Stomach smooth muscle (tissue), 2 donors: Measurements from ENCODE around the gene NUP58.
A peak's percentile ranks its signal among the peaks of the same experiment; 100 is the strongest.

Experiments
- H3K27ac ChIP-seq: one replicate; pipeline ENCODE4 v1.7.0; 2013; ENCODE audit warnings: mild to moderate bottlenecking, low read length, inconsistent platforms
- H3K27me3 ChIP-seq, 2 donors: one replicate each; pipeline ENCODE4 v1.7.0; 2013; ENCODE audit warnings: low read length in 2 of 2; ENCODE audit not compliant: insufficient read depth in 2 of 2, control insufficient read depth in 1 of 2
- H3K36me3 ChIP-seq, 2 donors: one replicate each; pipeline ENCODE4 v1.7.0; 2013; ENCODE audit warnings: low read length in 2 of 2; ENCODE audit not compliant: control insufficient read depth in 2 of 2, insufficient read depth in 2 of 2
- H3K4me1 ChIP-seq: one replicate; pipeline ENCODE4 v1.7.0; 2013; ENCODE audit warnings: low read length; ENCODE audit not compliant: control insufficient read depth, insufficient read depth
- H3K4me3 ChIP-seq, 2 donors: one replicate each; pipeline ENCODE4 v1.7.0; 2013; ENCODE audit warnings: low read length in 2 of 2
- H3K9ac ChIP-seq, 2 donors: one replicate each; pipeline ENCODE4 v1.7.0; 2013; ENCODE audit warnings: low read length in 2 of 2, mild to moderate bottlenecking in 1 of 2
- H3K9me3 ChIP-seq, 2 donors: one replicate each; pipeline ENCODE4 v1.7.0; 2013; ENCODE audit warnings: low read length in 2 of 2; ENCODE audit not compliant: control insufficient read depth in 2 of 2
- donor health status: healthy.
- donor health status: Pancreatic carcinoma.

Gene NUP58

DNA sequence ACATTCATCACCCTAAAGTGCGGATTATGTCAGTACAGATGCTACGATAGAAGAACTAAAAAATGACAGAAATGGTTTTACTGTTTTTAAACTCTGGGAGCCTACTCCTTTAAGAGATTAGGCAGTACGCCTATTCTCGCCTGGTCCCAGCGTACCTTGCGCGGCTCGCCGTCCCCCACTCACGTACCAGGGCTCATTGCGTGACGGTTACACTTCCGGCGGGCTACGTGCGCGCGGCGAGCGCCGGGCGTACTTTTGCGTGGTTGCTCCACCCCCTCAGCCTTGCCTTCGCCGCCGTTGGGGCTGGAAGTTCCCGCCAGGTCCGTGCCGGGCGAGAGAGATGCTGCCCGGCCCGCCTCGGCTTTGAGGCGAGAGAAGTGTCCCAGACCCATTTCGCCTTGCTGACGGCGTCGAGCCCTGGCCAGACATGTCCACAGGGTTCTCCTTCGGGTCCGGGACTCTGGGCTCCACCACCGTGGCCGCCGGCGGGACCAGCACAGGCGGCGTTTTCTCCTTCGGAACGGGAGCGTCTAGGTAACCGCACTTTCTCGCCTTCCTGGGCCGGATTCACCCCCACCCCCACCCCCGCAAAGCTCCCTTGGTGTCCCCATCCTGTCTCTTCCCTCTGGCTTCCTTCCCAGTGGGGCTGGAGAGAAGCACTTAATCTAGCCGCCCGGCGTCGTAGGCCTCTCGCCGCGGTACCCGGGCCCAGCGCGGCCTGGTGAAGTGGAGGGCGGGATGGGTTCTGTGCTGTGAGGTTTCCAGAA lies at the start of gene NUP58:
TSS of gene NUP58 (plus strand) at position 279 of the 767 bp plus-strand sequence. CDS start at position 428, 149 bp downstream.
- Histone ChIP-seq H3K4me1 (peaks cover 4% of the 10 kb centered on the region), H3K27me3 (no peaks in the 10 kb centered on the region), H3K4me3 (peak within 1 kb of the TSS; percentile 89 to 94), H3K9me3 (no peaks in the 10 kb centered on the region), H3K9ac (peak within 1 kb of the TSS; percentile 85 to 96), H3K27ac (peak within 1 kb of the TSS; percentile 88), H3K36me3 (peaks cover 0 to 10% of the 10 kb centered on the region in 2 donors)

GRCh38 chr13:25252225-25252624 lies 49.2 kb upstream of the NUP58 start:
- H3K27me3 ChIP-seq: no peaks in the 10 kb centered on the region
- H3K4me1 ChIP-seq: no peaks in the 10 kb centered on the region
- H3K27ac ChIP-seq: no peak overlapping the region
- peaks cover 14 to 24% of the 10 kb centered on the region in 2 donors for H3K36me3 ChIP-seq
- H3K4me3 ChIP-seq: no peak overlapping the region
- H3K9me3 ChIP-seq: no peaks in the 10 kb centered on the region
- no peak overlapping the region for H3K9ac ChIP-seq

GRCh38 chr13:25252752-25253151 lies 48.7 kb upstream of the NUP58 start:
- no peaks in the 10 kb centered on the region for H3K9me3 ChIP-seq
- no peak overlapping the region for H3K9ac ChIP-seq
- no peaks in the 10 kb centered on the region for H3K4me1 ChIP-seq
- H3K4me3 ChIP-seq: no peak overlapping the region
- H3K27ac ChIP-seq: no peak overlapping the region
- H3K27me3 ChIP-seq: no peaks in the 10 kb centered on the region
- H3K36me3 ChIP-seq: peaks cover 19 to 24% of the 10 kb centered on the region in 2 donors

- Histone ChIP-seq H3K27ac (no peak overlapping the region), H3K4me3 (no peak overlapping the region), H3K9ac (no peak overlapping the region), H3K36me3 (peaks cover 19 to 24% of the 10 kb centered on the region in 2 donors), H3K9me3 (no peaks in the 10 kb centered on the region), H3K4me1 (no peaks in the 10 kb centered on the region), H3K27me3 (no peaks in the 10 kb centered on the region)
These were observed 47.7 kb upstream of the NUP58 start for GRCh38 chr13:25253702-25254101.

GRCh38 chr13:25262261-25262660 lies 39.2 kb upstream of the NUP58 start:
- Histone ChIP-seq H3K4me1 (no peaks in the 10 kb centered on the region), H3K27ac (no peak overlapping the region), H3K4me3 (no peak overlapping the region), H3K27me3 (no peaks in the 10 kb centered on the region), H3K9me3 (no peaks in the 10 kb centered on the region), H3K36me3 (peaks cover 15 to 31% of the 10 kb centered on the region in 2 donors), H3K9ac (no peak overlapping the region)

DNA sequence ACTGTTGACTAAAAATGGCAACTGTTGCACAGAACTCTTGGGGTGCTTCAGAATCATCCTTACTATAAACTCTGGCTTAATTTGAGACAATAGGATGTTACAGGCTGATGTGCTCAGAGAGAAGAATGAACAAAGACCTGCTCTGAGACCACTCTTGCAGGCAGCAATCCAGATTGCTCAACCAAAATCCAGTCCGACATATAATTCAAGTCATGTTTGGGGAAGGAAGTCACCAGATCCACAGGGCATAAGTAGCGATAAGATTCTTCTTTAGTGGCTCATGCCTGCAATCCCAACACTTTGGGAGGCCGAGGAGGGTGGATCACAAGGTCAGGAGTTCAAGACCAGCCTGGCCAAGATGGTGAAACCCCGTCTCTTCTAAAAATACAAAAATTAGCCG lies 34.7 kb upstream of the NUP58 start:
- no peak overlapping the region for H3K27ac ChIP-seq
- H3K9ac ChIP-seq: no peak overlapping the region
- H3K4me1 ChIP-seq: no peaks in the 10 kb centered on the region
- no peaks in the 10 kb centered on the region for H3K9me3 ChIP-seq
- H3K4me3 ChIP-seq: no peak overlapping the region
- no peaks in the 10 kb centered on the region for H3K27me3 ChIP-seq
- peaks cover 12 to 26% of the 10 kb centered on the region in 2 donors for H3K36me3 ChIP-seq

GRCh38 chr13:25267715-25268114 lies 33.7 kb upstream of the NUP58 start:
- Histone ChIP-seq H3K4me3 (no peak overlapping the region), H3K9me3 (no peaks in the 10 kb centered on the region), H3K27ac (no peak overlapping the region), H3K27me3 (no peaks in the 10 kb centered on the region), H3K4me1 (no peaks in the 10 kb centered on the region), H3K36me3 (peaks cover 9 to 24% of the 10 kb centered on the region in 2 donors), H3K9ac (no peak overlapping the region)

DNA sequence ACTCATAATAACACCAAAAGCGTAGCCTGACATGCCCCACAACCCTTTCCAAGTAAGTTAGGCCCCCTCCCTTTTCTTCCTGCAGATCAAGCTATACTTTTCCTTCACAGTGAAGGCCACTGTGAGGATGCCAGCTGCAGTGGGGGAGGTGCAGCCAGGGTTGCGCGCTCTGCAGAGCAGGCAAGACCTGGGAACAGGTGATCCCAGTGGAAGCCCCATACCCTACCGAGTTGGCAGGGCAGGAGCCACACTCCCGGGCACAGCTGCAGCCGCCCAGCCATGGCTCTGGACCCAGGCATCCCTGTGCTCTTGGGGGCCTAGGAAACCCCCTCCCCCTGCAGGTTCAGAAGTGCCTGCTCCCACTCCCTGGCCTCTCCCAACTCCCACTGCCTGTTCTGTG lies 32.9 kb upstream of the NUP58 start:
- Histone ChIP-seq H3K36me3 (peaks cover 9 to 28% of the 10 kb centered on the region in 2 donors), H3K27ac (no peak overlapping the region), H3K4me3 (no peak overlapping the region), H3K9ac (no peak overlapping the region), H3K9me3 (no peaks in the 10 kb centered on the region), H3K4me1 (no peaks in the 10 kb centered on the region), H3K27me3 (no peaks in the 10 kb centered on the region)

GRCh38 chr13:25276748-25277147 lies 24.7 kb upstream of the NUP58 start:
- Histone ChIP-seq H3K36me3 (peaks cover 0 to 9% of the 10 kb centered on the region in 2 donors), H3K4me1 (no peaks in the 10 kb centered on the region), H3K9ac (no peak overlapping the region), H3K9me3 (no peaks in the 10 kb centered on the region), H3K27ac (no peak overlapping the region), H3K27me3 (no peaks in the 10 kb centered on the region), H3K4me3 (no peak overlapping the region)

- no peaks in the 10 kb centered on the region for H3K9me3 ChIP-seq
- no peaks in the 10 kb centered on the region for H3K36me3 ChIP-seq
- H3K27me3 ChIP-seq: no peaks in the 10 kb centered on the region
- H3K4me1 ChIP-seq: no peaks in the 10 kb centered on the region
- no peak overlapping the region for H3K9ac ChIP-seq
- H3K4me3 ChIP-seq: no peak overlapping the region
- no peak overlapping the region for H3K27ac ChIP-seq
These were observed 21.0 kb upstream of the NUP58 start for GRCh38 chr13:25280396-25280795.

- Histone ChIP-seq H3K27me3 (no peaks in the 10 kb centered on the region), H3K4me3 (no peak overlapping the region), H3K36me3 (no peaks in the 10 kb centered on the region), H3K27ac (no peak overlapping the region), H3K9me3 (no peaks in the 10 kb centered on the region), H3K4me1 (peaks cover 7% of the 10 kb centered on the region), H3K9ac (no peak overlapping the region)
These were observed 20.1 kb upstream of the NUP58 start for GRCh38 chr13:25281193-25281934.
